ENCODE measurements around the gene CCT5. TPM values are rescaled to one million over a fixed set of nuclear protein-coding genes. Genes with fewer than 3 reads are reported as not detected.
A peak's percentile ranks its signal among the peaks of the same experiment; 100 is the strongest.

Gene CCT5
- total RNA-seq, 6 experiments from 2014 or later: 274 to 362 (median 330) TPM

DNA sequence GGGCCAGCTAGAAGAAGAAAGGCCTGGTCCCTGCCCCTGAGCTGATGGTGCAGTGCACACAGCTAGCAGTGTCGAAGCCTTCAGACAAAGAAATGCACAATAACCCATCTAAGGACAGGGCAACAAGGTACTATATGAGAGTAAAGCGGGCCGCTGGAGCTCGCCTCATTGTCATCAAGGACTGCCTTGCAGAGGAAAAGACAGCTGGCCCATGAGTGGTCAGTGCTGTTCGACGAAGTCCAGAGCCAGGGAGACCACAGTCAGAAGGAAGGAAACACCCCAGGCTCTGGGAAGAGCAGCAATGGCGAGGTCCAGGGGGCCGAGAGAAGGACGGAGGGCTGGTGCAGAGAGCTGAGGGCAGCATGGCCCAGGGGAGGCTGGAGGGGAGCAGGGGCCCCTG is 17.7 kb upstream of the CCT5 start:
- Mint-ChIP-seq H3K9me3 (no peaks in the 10 kb centered on the region), H3K4me1 (ENCODE audit: low read depth) (peaks cover 78% of the 10 kb centered on the region), H3K27me3 (ENCODE audit: insufficient read depth) (peaks cover 2% of the 10 kb centered on the region; the same call in 1 of the 2 replicates), H3K27ac (peak overlapping the region; percentile 55), H3K36me3 (ENCODE audit: low read depth) (peaks cover 23% of the 10 kb centered on the region), H3K4me3 (no peak overlapping the region)
- no peak for DNase-seq
- TF ChIP-seq, protein P1, sequence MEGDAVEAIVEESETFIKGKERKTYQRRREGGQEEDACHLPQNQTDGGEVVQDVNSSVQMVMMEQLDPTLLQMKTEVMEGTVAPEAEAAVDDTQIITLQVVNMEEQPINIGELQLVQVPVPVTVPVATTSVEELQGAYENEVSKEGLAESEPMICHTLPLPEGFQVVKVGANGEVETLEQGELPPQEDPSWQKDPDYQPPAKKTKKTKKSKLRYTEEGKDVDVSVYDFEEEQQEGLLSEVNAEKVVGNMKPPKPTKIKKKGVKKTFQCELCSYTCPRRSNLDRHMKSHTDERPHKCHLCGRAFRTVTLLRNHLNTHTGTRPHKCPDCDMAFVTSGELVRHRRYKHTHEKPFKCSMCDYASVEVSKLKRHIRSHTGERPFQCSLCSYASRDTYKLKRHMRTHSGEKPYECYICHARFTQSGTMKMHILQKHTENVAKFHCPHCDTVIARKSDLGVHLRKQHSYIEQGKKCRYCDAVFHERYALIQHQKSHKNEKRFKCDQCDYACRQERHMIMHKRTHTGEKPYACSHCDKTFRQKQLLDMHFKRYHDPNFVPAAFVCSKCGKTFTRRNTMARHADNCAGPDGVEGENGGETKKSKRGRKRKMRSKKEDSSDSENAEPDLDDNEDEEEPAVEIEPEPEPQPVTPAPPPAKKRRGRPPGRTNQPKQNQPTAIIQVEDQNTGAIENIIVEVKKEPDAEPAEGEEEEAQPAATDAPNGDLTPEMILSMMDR (IDR thresholded peaks at IDR 0.05): no peak

DNA sequence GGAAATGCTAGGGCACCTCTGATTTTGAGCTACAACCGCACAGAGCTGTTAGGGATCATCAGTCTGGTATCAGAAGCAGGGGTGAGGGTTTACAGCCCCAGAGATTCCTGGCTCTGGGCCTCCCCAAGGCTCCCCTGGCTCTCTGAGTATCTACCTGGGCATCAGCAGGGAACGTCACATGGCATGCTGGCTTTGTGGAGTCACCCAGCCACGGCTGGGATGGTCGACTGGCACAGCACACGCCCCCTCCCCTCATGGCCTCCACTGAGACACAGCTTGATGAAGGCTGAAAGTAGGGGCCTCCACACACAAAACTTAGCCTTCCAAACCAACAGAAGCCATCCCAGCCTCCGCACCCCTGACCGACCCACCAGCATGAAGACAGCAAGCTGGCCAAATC is 17.1 kb upstream of the CCT5 start:
- TF ChIP-seq, protein P1 (IDR thresholded peaks at IDR 0.05): no peak
- no peak for DNase-seq
- peaks cover 72% of the 10 kb centered on the region for H3K4me1 Mint-ChIP-seq (ENCODE audit: low read depth)
- peak overlapping the region; percentile 80 for H3K27ac Mint-ChIP-seq
- H3K9me3 Mint-ChIP-seq: no peaks in the 10 kb centered on the region
- peaks cover 24% of the 10 kb centered on the region for H3K36me3 Mint-ChIP-seq (ENCODE audit: low read depth)
- peaks cover 2% of the 10 kb centered on the region; the same call in 1 of the 2 replicates for H3K27me3 Mint-ChIP-seq (ENCODE audit: insufficient read depth)
- H3K4me3 Mint-ChIP-seq: peak overlapping the region; percentile 35; the same call in 1 of the 2 replicates

DNA sequence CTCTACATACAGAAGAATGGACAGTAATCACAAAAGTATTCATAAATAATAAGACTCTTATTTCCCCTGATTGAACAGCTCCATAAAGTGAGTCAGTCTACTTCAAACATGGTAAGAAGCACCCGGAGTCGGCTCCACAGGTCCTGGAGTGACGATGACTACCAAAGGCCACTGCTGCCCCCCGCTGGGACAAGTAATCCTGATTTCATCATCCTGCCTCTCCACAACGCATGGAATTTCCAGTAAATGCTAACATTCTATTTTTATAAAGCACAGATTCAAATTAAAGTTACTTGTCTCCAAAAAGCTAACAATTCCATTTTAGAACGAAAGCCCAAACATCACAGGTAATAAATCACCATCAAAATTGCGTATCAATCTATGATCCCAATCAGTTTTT is 16.6 kb upstream of the CCT5 start:
- Mint-ChIP-seq H3K4me1 (ENCODE audit: low read depth) (peaks cover 67% of the 10 kb centered on the region), H3K27ac (peak overlapping the region; percentile 80), H3K4me3 (peak overlapping the region; percentile 35), H3K27me3 (ENCODE audit: insufficient read depth) (peaks cover 2% of the 10 kb centered on the region; the same call in 1 of the 2 replicates), H3K36me3 (ENCODE audit: low read depth) (peaks cover 24% of the 10 kb centered on the region), H3K9me3 (no peaks in the 10 kb centered on the region)
- TF ChIP-seq, protein P1 (IDR thresholded peaks at IDR 0.05): peak; percentile 78
- DNase-seq: peak; percentile 90

DNA sequence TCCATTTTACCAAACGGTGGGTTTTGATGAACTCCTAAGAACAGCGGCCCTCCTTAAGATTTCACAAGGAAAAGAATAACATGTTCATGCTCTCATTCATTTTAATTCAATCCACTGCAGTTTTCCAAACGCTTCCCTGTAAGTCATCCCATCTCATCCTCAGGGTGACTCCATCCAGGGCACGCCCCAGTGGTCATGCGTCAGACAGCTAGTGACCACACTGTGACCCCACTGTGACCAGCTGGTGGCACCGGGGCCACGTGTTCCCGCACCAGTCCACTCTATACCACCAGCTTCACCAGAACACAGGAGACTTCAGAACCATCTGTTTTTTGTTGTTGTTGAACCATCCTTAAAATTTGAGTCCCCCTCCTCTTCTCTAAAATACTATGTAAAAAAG is 14.7 kb upstream of the CCT5 start:
- Mint-ChIP-seq H3K27me3 (ENCODE audit: insufficient read depth) (peaks cover 2% of the 10 kb centered on the region; the same call in 1 of the 2 replicates), H3K4me1 (ENCODE audit: low read depth) (peaks cover 49% of the 10 kb centered on the region), H3K9me3 (no peaks in the 10 kb centered on the region), H3K36me3 (ENCODE audit: low read depth) (peaks cover 18% of the 10 kb centered on the region; the same call in 1 of the 2 replicates), H3K4me3 (no peak overlapping the region), H3K27ac (peak overlapping the region; percentile 51; the same call in 1 of the 2 replicates)
- TF ChIP-seq, protein P1 (IDR thresholded peaks at IDR 0.05): no peak
- DNase-seq: no peak

DNA sequence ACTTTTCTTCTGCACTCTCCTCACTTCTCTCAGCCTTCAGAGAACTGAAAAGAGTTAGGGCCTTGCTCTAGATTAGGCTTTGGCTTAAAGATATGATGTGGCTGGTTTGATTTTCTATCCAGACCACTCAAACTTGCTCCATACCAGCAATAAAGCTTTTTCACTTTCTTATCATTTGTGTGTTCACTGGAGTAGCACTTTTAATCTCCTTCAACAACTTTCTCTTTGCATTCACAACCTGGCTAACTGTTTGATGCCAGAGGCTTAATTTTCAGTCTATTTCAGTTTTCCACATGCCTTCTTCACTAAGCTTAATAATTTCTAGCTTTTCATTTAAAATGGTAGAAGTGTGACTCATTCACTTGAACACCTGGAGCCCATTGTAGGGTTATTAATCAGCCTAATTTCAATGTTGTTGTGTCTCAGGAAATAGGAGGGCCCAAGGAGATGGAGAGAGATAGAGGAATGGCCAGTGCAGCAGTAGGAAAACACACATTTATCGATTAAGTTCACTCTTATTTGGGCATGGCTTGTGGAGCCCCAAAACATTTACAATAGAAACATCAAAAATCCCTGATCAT is 6.3 kb upstream of the CCT5 start:
- Mint-ChIP-seq H3K27ac (no peak overlapping the region), H3K4me3 (no peak overlapping the region), H3K36me3 (ENCODE audit: low read depth) (peaks cover 21% of the 10 kb centered on the region), H3K27me3 (ENCODE audit: insufficient read depth) (no peaks in the 10 kb centered on the region; the same call in 1 of the 2 replicates), H3K4me1 (ENCODE audit: low read depth) (peaks cover 39% of the 10 kb centered on the region), H3K9me3 (no peaks in the 10 kb centered on the region)
- no peak for DNase-seq
- TF ChIP-seq, protein P1 (IDR thresholded peaks at IDR 0.05): no peak

All from HFFc6 (cell line).